Neural cell (in vitro differentiated cells): Measurements from ENCODE around the gene AGBL3. TPM values are rescaled to one million over a fixed set of nuclear protein-coding genes. Genes with fewer than 3 reads are reported as not detected.

ENCODE experiments used
- H2AFZ ChIP-seq: fragments of 200-600, 300-800 bp; sonication (generic), shearing (Covaris generic); 2 replicates; pipeline ENCODE4 v1.6.0; 2014; ENCODE audit warnings: low read depth, mild to moderate bottlenecking, antibody characterized with exemption, low read length, moderate library complexity
- H3F3A ChIP-seq: fragments of 200-600 bp; shearing (Covaris generic); 2 replicates; pipeline ENCODE4 v1.6.1; 2016; ENCODE audit warnings: mild to moderate bottlenecking, moderate library complexity, mixed read lengths, antibody characterized with exemption, low read length; ENCODE audit not compliant: insufficient read depth, poor library complexity, severe bottlenecking
- H3K27ac ChIP-seq: fragments of 200-600, 300-800 bp; sonication (generic), shearing (Covaris generic); 2 replicates; pipeline ENCODE4 v1.5.1; 2014; ENCODE audit warnings: mild to moderate bottlenecking, low read length, moderate library complexity
- H3K27me3 ChIP-seq: fragments of 300-800, 200-600 bp; sonication (generic), shearing (Covaris generic); 2 replicates; pipeline ENCODE4 v1.6.0; 2014; ENCODE audit warnings: mild to moderate bottlenecking, low read depth, low read length, moderate library complexity; ENCODE audit not compliant: insufficient read depth
- H3K36me3 ChIP-seq: fragments of 300-800, 200-600 bp; sonication (generic), shearing (Covaris generic); 2 replicates; pipeline ENCODE4 v1.5.1; 2014; ENCODE audit warnings: mild to moderate bottlenecking, antibody characterized with exemption, low read length, moderate library complexity; ENCODE audit not compliant: insufficient read depth
- H3K4me2 ChIP-seq: fragments of 300-800, 200-600 bp; sonication (generic), shearing (Covaris generic); 2 replicates; pipeline ENCODE4 v1.6.0; 2014; ENCODE audit warnings: mild to moderate bottlenecking, low read length
- H3K4me3 ChIP-seq: fragments of 300-800, 200-600 bp; sonication (generic), shearing (Covaris generic); 2 replicates; pipeline ENCODE4 v1.5.1; 2014; ENCODE audit warnings: mild to moderate bottlenecking, low read length, moderate library complexity
- H3K79me2 ChIP-seq: fragments of 200-600 bp; shearing (Covaris generic); replicated peaks from 2 replicates; pipeline ENCODE4 v1.6.0; 2014; ENCODE audit warnings: mild to moderate bottlenecking, low read length, moderate library complexity; ENCODE audit not compliant: insufficient read depth
- H3K9ac ChIP-seq: fragments of 300-800, 200-600 bp; sonication (generic), shearing (Covaris generic); 2 replicates; pipeline ENCODE4 v1.6.1; 2016; ENCODE audit warnings: mild to moderate bottlenecking, low read length, mixed read lengths
- H3K9me2 ChIP-seq: fragments of 200-600 bp; shearing (Covaris generic); 2 replicates; pipeline ENCODE4 v1.6.1; 2016; ENCODE audit warnings: mild to moderate bottlenecking, low read length, mixed read lengths; ENCODE audit not compliant: insufficient read depth
- H3K9me3 ChIP-seq: fragments of 200-600, 300-800 bp; sonication (generic), shearing (Covaris generic); 2 replicates; pipeline ENCODE4 v1.6.1; 2016; ENCODE audit warnings: mild to moderate bottlenecking, mixed run types, low read length, moderate library complexity, mixed read lengths
- H4K20me1 ChIP-seq: fragments of 200-600 bp; shearing (Covaris generic); 2 replicates; pipeline ENCODE4 v1.6.1; 2016; ENCODE audit warnings: mild to moderate bottlenecking, mixed run types; ENCODE audit not compliant: insufficient read depth
- EP300 ChIP-seq: fragments of 450-650 bp; conservative IDR thresholded peaks from 2 replicates; pipeline ENCODE4 v1.6.1; 2014; ENCODE audit warnings: antibody characterized with exemption, mild to moderate bottlenecking, moderate library complexity; ENCODE audit not compliant: poor library complexity, severe bottlenecking
- EZH2 ChIP-seq: fragments of 200-600, 300-800 bp; shearing (Covaris generic), sonication (generic); IDR thresholded peaks from 2 replicates; pipeline ENCODE4 v1.6.1; 2014; ENCODE audit warnings: antibody characterized with exemption, low read length, borderline replicate concordance, mild to moderate bottlenecking; ENCODE audit not compliant: insufficient read depth, poor library complexity, severe bottlenecking
- MXI1 ChIP-seq: fragments of 450-650 bp; conservative IDR thresholded peaks from 2 replicates; pipeline ENCODE4 v1.6.1; 2014; ENCODE audit warnings: antibody characterized with exemption, mild to moderate bottlenecking; ENCODE audit not compliant: poor library complexity, severe bottlenecking
- POLR2AphosphoS5 ChIP-seq: IDR thresholded peaks from 2 replicates; pipeline ENCODE4 v1.6.1; 2012
- RAD21 ChIP-seq: fragments of 450-650 bp; conservative IDR thresholded peaks from 2 replicates; pipeline ENCODE4 v1.6.1; 2014; ENCODE audit warnings: antibody characterized with exemption, mild to moderate bottlenecking, moderate library complexity
- REST ChIP-seq: IDR thresholded peaks from 2 replicates; pipeline ENCODE4 v1.6.1; 2012; ENCODE audit warnings: borderline replicate concordance
- SMC3 ChIP-seq: fragments of 450-650 bp; conservative IDR thresholded peaks from 2 replicates; pipeline ENCODE4 v1.6.1; 2014; ENCODE audit warnings: antibody characterized with exemption, mild to moderate bottlenecking, moderate library complexity; ENCODE audit not compliant: poor library complexity
- TAF1 ChIP-seq: IDR thresholded peaks from 2 replicates; pipeline ENCODE4 v1.6.1; 2012; ENCODE audit warnings: low read depth
- polyA plus RNA-seq: library from polyadenylated mRNA; depleted of rRNA; stranded (reverse); fragments of >200 nt; gene quantifications from 2 replicates; pipeline ENCODE4 v1.2.3, GENCODE V29; 2014
- TF ChIP-seq, protein P1 (sequence below): fragments of 450-650 bp; IDR thresholded peaks from 2 replicates; pipeline ENCODE4 v1.5.1; 2014; ENCODE audit warnings: antibody characterized with exemption, mild to moderate bottlenecking, moderate library complexity; ENCODE audit not compliant: poor library complexity, severe bottlenecking

AGBL3 gene
- polyA plus RNA-seq, 1 donor from 2014 or later: 9.5 TPM

DNA sequence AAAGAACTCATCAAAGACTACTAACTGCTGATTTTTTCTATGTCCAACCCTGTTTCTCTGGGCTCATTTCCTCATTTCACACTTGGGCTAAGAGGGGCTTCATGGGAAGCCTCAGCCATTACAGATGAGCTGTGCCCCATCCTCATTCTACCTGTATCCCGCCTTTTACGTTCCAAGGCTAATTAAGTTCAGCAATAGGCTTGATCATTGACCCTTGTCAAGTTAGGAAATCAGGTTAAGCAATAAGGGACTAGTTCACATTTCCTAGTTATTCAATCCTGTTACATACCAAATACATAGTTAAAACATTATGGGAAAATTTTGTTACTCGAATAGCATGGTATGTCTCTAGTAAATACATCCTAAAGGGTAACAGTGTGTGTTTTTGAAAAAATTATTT is 29.3 kb upstream of the AGBL3 start:
- Histone ChIP-seq H3K9me3 (peaks cover 6% of the 10 kb centered on the region), H3K4me3 (no peak overlapping the region), H3K79me2 (no peaks in the 10 kb centered on the region), H3K9ac (no peak overlapping the region), H3F3A (no peaks in the 10 kb centered on the region), H4K20me1 (no peaks in the 10 kb centered on the region), H2AFZ (no peak overlapping the region), H3K9me2 (no peaks in the 10 kb centered on the region), H3K36me3 (no peaks in the 10 kb centered on the region), H3K4me2 (no peak overlapping the region), H3K27me3 (no peaks in the 10 kb centered on the region), H3K27ac (no peak overlapping the region)
- TF ChIP-seq MXI1: no peak
- no peak for TF ChIP-seq SMC3
- no peak for TF ChIP-seq TAF1
- no peak for TF ChIP-seq EZH2
- no peak for TF ChIP-seq REST
- TF ChIP-seq, protein P1, sequence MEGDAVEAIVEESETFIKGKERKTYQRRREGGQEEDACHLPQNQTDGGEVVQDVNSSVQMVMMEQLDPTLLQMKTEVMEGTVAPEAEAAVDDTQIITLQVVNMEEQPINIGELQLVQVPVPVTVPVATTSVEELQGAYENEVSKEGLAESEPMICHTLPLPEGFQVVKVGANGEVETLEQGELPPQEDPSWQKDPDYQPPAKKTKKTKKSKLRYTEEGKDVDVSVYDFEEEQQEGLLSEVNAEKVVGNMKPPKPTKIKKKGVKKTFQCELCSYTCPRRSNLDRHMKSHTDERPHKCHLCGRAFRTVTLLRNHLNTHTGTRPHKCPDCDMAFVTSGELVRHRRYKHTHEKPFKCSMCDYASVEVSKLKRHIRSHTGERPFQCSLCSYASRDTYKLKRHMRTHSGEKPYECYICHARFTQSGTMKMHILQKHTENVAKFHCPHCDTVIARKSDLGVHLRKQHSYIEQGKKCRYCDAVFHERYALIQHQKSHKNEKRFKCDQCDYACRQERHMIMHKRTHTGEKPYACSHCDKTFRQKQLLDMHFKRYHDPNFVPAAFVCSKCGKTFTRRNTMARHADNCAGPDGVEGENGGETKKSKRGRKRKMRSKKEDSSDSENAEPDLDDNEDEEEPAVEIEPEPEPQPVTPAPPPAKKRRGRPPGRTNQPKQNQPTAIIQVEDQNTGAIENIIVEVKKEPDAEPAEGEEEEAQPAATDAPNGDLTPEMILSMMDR: no peak

- Histone ChIP-seq H3K9me3 (peaks cover 6% of the 10 kb centered on the region), H3F3A (no peaks in the 10 kb centered on the region), H2AFZ (no peak overlapping the region), H3K9me2 (no peaks in the 10 kb centered on the region), H3K27ac (no peak overlapping the region), H3K9ac (no peak overlapping the region), H3K4me3 (no peak overlapping the region), H3K4me2 (no peak overlapping the region), H4K20me1 (no peaks in the 10 kb centered on the region), H3K36me3 (no peaks in the 10 kb centered on the region), H3K79me2 (no peaks in the 10 kb centered on the region), H3K27me3 (no peaks in the 10 kb centered on the region)
- TF ChIP-seq TAF1 (no peak), RAD21 (no peak), EP300 (no peak), REST (no peak), POLR2AphosphoS5 (no peak), MXI1 (no peak), SMC3 (no peak)
- TF ChIP-seq, protein P1: no peak
These were observed 26.5 kb upstream of the AGBL3 start for GRCh38 chr7:134959810-134960209.
